Activated CD8-positive, alpha-beta memory T cell treated with anti-CD3 and anti-CD28 coated beads for 1 hour (primary cell): ENCODE results near the gene ATF4.

Source experiments
- DNase-seq, 2 donors: peaks; one replicate each; pipeline ENCODE4 v3.0.0-alpha.2; 2020; ENCODE audit warnings: low read depth in 1 of 2; ENCODE audit errors: extremely low read depth in 1 of 2

ATF4 gene

GRCh38 chr22:39556970-39557841 lies 36.8 kb downstream of the ATF4 start:
- peak in 1 of 2 donors; percentile 13 for DNase-seq

GRCh38 chr22:39558254-39558727 lies 37.9 kb downstream of the ATF4 start:
- DNase-seq: no peak

GRCh38 chr22:39558950-39559349 lies 38.6 kb downstream of the ATF4 start:
- no peak for DNase-seq

- DNase-seq: no peak
Observed at GRCh38 chr22:39559456-39560105, 39.2 kb downstream of the ATF4 start.

GRCh38 chr22:39560127-39560526 lies 39.8 kb downstream of the ATF4 start:
- DNase-seq: no peak

GRCh38 chr22:39562839-39563489 lies 42.6 kb downstream of the ATF4 start:
- no peak for DNase-seq

- no peak for DNase-seq
Observed at GRCh38 chr22:39563571-39564428, 43.4 kb downstream of the ATF4 start.

- no peak for DNase-seq
Observed at GRCh38 chr22:39565414-39565944, 45.1 kb downstream of the ATF4 start.

GRCh38 chr22:39567135-39567946 lies 47.0 kb downstream of the ATF4 start:
- DNase-seq: no peak

- no peak for DNase-seq
Observed at GRCh38 chr22:39568278-39568981, 48.1 kb downstream of the ATF4 start.

GRCh38 chr22:39569066-39569465 lies 48.7 kb downstream of the ATF4 start:
- DNase-seq: no peak

GRCh38 chr22:39570226-39570625 lies 49.9 kb downstream of the ATF4 start:
- DNase-seq: no peak

GRCh38 chr22:39570665-39571064 lies 50.3 kb downstream of the ATF4 start, which contains the start of gene CACNA1I:
Gene CACNA1I (plus strand): TSS chr22:39570753. CDS start chr22:39570753, 0 bp downstream.
- no peak for DNase-seq

- DNase-seq: no peak
Observed at GRCh38 chr22:39571538-39571937, 51.2 kb downstream of the ATF4 start.
